Lung (tissue), 12 donors: ENCODE measurements around the gene SYNE3. TPM values are rescaled to one million over a fixed set of nuclear protein-coding genes. Genes with fewer than 3 reads are reported as not detected.

Source experiments
- ATAC-seq: fragments of 200-7000 bp; cut with Tn5 transposase; one replicate; pipeline ENCODE4 v1.9.1; 2020; ENCODE audit warnings: moderate number of reproducible peaks; ENCODE audit not compliant: insufficient read depth, low FRiP score
- DNase-seq, 3 donors: peaks; one replicate each; pipeline ENCODE4 v3.0.0-alpha.2; 2013 to 2017
- H3K27ac ChIP-seq, 2 donors: one replicate each; pipeline ENCODE4 v1.5.1; 2013; ENCODE audit warnings: mild to moderate bottlenecking in 2 of 2, moderate library complexity in 2 of 2, control low read depth in 1 of 2, inconsistent platforms in 1 of 2, low read depth in 1 of 2, low read length in 1 of 2
- H3K27me3 ChIP-seq, 3 donors: one replicate each; pipeline ENCODE4 v1.5.1; 2013; ENCODE audit warnings: low read length in 2 of 3; ENCODE audit not compliant: control insufficient read depth in 3 of 3, insufficient read depth in 3 of 3
- H3K36me3 ChIP-seq, 4 donors: one replicate each; pipeline ENCODE4 v1.5.1; 2013; ENCODE audit warnings: low read length in 4 of 4, mild to moderate bottlenecking in 1 of 4, moderate library complexity in 1 of 4; ENCODE audit not compliant: control insufficient read depth in 4 of 4, insufficient read depth in 4 of 4
- H3K4me1 ChIP-seq, 5 donors: one replicate each; pipeline ENCODE4 v1.5.1; 2013; ENCODE audit warnings: low read length in 5 of 5, mild to moderate bottlenecking in 2 of 5, moderate library complexity in 1 of 5; ENCODE audit not compliant: control insufficient read depth in 5 of 5, insufficient read depth in 5 of 5
- H3K4me3 ChIP-seq: one replicate; pipeline ENCODE4 v1.5.1; 2013; ENCODE audit warnings: mild to moderate bottlenecking, control low read depth, moderate library complexity
- H3K9ac ChIP-seq, 2 donors: one replicate each; pipeline ENCODE4 v1.5.1; 2013; ENCODE audit warnings: low read length in 2 of 2, control low read depth in 1 of 2; ENCODE audit not compliant: insufficient read depth in 1 of 2
- H3K9me3 ChIP-seq, 4 donors: one replicate each; pipeline ENCODE4 v1.5.1; 2013; ENCODE audit warnings: low read length in 3 of 4, mild to moderate bottlenecking in 1 of 4, moderate library complexity in 1 of 4; ENCODE audit not compliant: control insufficient read depth in 4 of 4, insufficient read depth in 3 of 4
- CTCF ChIP-seq: IDR thresholded peaks from 2 replicates; pipeline ENCODE4 v1.5.1; 2012; ENCODE audit warnings: mild to moderate bottlenecking; ENCODE audit errors: control extremely low read depth, extremely low read depth
- WGBS, 2 donors: extraction: QIAGEN DNeasy Blood & Tissue Kit; methylation state at CpG; one replicate each; pipeline ENCODE4 v1.1.7; 2013; 5-methylcytosine and 5-hydroxymethylcytosine counted together
- polyA plus RNA-seq, 2 donors: library from polyadenylated mRNA; stranded (reverse); fragments of 200-250 nt; gene quantifications; one replicate each; pipeline ENCODE4 v1.2.1, GENCODE V29; 2013
- total RNA-seq, 2 donors: library from RNA; depleted of rRNA in 1 of 2; stranded (reverse); fragments of >200 nt in 1 of 2; gene quantifications; one replicate each; pipeline ENCODE4 v1.2.1, GENCODE V29; 2014 to 2021
- donor health status: control.
- donor health status: control.
- donor health status: Bipolar disorder and iron deficiency.
- donor health status: healthy.
- donor health status: DM: yes; HTN: yes; CAD: no.

SYNE3 gene
- total and polyA plus RNA-seq, 4 donors = 2.7 to 30.5 (median 6.1) TPM

GRCh38 chr14:95514131-95515079 lies 2.0 kb downstream of the SYNE3 start:
- Histone ChIP-seq H3K27me3 (peaks cover 0 to 10% (median 0%) of the 10 kb centered on the region in 3 donors), H3K9ac (no peak overlapping the region), H3K4me1 (peaks cover 6 to 29% (median 15%) of the 10 kb centered on the region in 5 donors), H3K4me3 (no peak overlapping the region), H3K27ac (peak overlapping the region in 1 of 2 donors; percentile 73), H3K9me3 (no peaks in the 10 kb centered on the region), H3K36me3 (peaks cover 0 to 2% (median 0%) of the 10 kb centered on the region in 4 donors)
- no peak for TF ChIP-seq CTCF
- DNase-seq (no peak), ATAC-seq (no peak)
- WGBS, 2 donors = 68 to 76% methylated on average over 18 of the region's 18 CpGs

GRCh38 chr14:95513291-95513690 lies 3.2 kb downstream of the SYNE3 start:
- H3K36me3 ChIP-seq = peaks cover 0 to 2% (median 0%) of the 10 kb centered on the region in 4 donors

GRCh38 chr14:95511687-95512086 lies 4.8 kb downstream of the SYNE3 start:
- no peak for ATAC-seq
- TF ChIP-seq CTCF = no peak
- no peak for DNase-seq

More at GRCh38 chr14:95513291-95513690, 3.2 kb downstream of the SYNE3 start:
- Histone ChIP-seq H3K27ac (peak overlapping the region in 1 of 2 donors; percentile 15), H3K9me3 (no peaks in the 10 kb centered on the region), H3K27me3 (peaks cover 0 to 6% (median 0%) of the 10 kb centered on the region in 3 donors), H3K4me3 (no peak overlapping the region), H3K9ac (no peak overlapping the region), H3K4me1 (peaks cover 3 to 29% (median 15%) of the 10 kb centered on the region in 5 donors)
- ATAC-seq = no peak
- TF ChIP-seq CTCF = no peak
- DNase-seq = no peak
- WGBS, 2 donors = 56 to 65% methylated on average over 6 of the region's 6 CpGs

More at GRCh38 chr14:95511687-95512086, 4.8 kb downstream of the SYNE3 start:
- no peak overlapping the region for H3K27ac ChIP-seq
- H3K27me3 ChIP-seq = no peaks in the 10 kb centered on the region
- H3K9ac ChIP-seq = no peak overlapping the region
- whole genome bisulfite sequencing, 2 donors = 88 to 92% methylated on average over 5 of the region's 5 CpGs
- no peak overlapping the region for H3K4me3 ChIP-seq
- H3K36me3 ChIP-seq = peaks cover 0 to 4% (median 0%) of the 10 kb centered on the region in 4 donors
- H3K4me1 ChIP-seq = peaks cover 6 to 29% (median 15%) of the 10 kb centered on the region in 5 donors
- no peaks in the 10 kb centered on the region for H3K9me3 ChIP-seq
